ENCODE results near the gene GJB3.

DNA sequence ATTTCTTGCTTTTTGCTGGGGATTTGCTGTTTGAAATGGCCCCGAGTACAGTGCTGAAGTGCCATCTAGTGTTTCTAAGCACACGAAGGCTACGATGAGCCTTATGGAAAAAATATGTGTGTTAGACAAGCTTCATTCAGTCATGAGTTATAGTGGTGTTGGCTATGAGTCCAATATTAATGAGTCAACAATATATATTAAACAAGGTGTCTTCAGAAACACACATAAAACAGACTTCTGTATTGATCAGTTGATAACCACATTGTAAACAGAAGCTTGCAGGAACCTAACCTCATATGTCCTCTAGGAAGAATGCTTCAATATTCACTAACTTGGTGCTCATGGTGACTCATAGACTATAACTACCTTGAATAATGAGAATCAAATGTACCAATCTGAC lies 27.9 kb upstream of the GJB3 start:
- TF ChIP-seq ZNF274 (CRISPR knock-in tag; IDR thresholded peaks at IDR 0.05) (no peak), RFX1 (IDR thresholded peaks at IDR 0.05) (no peak), ZNF138 (CRISPR knock-in tag; IDR thresholded peaks at IDR 0.05; ENCODE audit: low read depth) (no peak), ZNF263 (CRISPR knock-in tag; IDR thresholded peaks at IDR 0.05) (no peak), POLR2A (IDR thresholded peaks at IDR 0.05; ENCODE audit: insufficient read depth in 1 of 2, low read depth in 2 of 2, low read length in 2 of 2) (no peak)
- TF ChIP-seq, protein P1, sequence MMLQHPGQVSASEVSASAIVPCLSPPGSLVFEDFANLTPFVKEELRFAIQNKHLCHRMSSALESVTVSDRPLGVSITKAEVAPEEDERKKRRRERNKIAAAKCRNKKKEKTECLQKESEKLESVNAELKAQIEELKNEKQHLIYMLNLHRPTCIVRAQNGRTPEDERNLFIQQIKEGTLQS (CRISPR knock-in tag; IDR thresholded peaks at IDR 0.05): no peak
